Measurements from ENCODE around the gene LRFN2.

GRCh38 chr6:40408786-40409542 lies 178.2 kb downstream of the LRFN2 start:
- TF ChIP-seq POLR2A (IDR thresholded peaks at IDR 0.05) = no peak
- TF ChIP-seq, protein P1, sequence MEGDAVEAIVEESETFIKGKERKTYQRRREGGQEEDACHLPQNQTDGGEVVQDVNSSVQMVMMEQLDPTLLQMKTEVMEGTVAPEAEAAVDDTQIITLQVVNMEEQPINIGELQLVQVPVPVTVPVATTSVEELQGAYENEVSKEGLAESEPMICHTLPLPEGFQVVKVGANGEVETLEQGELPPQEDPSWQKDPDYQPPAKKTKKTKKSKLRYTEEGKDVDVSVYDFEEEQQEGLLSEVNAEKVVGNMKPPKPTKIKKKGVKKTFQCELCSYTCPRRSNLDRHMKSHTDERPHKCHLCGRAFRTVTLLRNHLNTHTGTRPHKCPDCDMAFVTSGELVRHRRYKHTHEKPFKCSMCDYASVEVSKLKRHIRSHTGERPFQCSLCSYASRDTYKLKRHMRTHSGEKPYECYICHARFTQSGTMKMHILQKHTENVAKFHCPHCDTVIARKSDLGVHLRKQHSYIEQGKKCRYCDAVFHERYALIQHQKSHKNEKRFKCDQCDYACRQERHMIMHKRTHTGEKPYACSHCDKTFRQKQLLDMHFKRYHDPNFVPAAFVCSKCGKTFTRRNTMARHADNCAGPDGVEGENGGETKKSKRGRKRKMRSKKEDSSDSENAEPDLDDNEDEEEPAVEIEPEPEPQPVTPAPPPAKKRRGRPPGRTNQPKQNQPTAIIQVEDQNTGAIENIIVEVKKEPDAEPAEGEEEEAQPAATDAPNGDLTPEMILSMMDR (IDR thresholded peaks at IDR 0.05) = no peak
